Esophagus squamous epithelium (tissue), 5 donors: ENCODE results near the gene RARRES2. TPM values are rescaled to one million over a fixed set of nuclear protein-coding genes. Genes with fewer than 3 reads are reported as not detected.
A peak's percentile ranks its signal among the peaks of the same experiment; 100 is the strongest.

ENCODE experiments used
- DNase-seq: peaks from one replicate; lab custom pipeline; 2025; lab: John Stamatoyannopoulos, UW
- H3K27ac ChIP-seq, 4 donors: fragments of 200-600 bp; sonication (generic); one replicate each; pipeline ENCODE4 v1.5.1; 2016 to 2019; ENCODE audit warnings: mild to moderate bottlenecking in 1 of 4
- H3K27me3 ChIP-seq, 4 donors: fragments of 200-600 bp; sonication (generic); 1 replicate in 3 of 4; 2 replicates in 1 of 4; pipeline versions ENCODE4 v1.5.1 to v1.6.0; 2017 to 2021; ENCODE audit warnings: antibody characterized with exemption in 1 of 4
- H3K36me3 ChIP-seq, 3 donors: fragments of 200-600 bp; sonication (generic); one replicate each; pipeline ENCODE4 v1.5.1; 2016 to 2019
- H3K4me1 ChIP-seq, 3 donors: fragments of 200-600 bp; sonication (generic); one replicate each; pipeline ENCODE4 v1.5.1; 2017 to 2019
- H3K4me3 ChIP-seq, 4 donors: fragments of 200-600 bp; sonication (generic); 1 replicate in 3 of 4; 2 replicates in 1 of 4; pipeline ENCODE4 v1.5.1; 2016 to 2019; ENCODE audit warnings: mild to moderate bottlenecking in 2 of 4, moderate library complexity in 1 of 4
- H3K9me3 ChIP-seq, 3 donors: fragments of 200-600 bp; sonication (generic); one replicate each; pipeline ENCODE4 v1.5.1; 2016 to 2019
- POLR2A ChIP-seq, 4 donors: fragments of 450-650 bp; IDR thresholded peaks; one replicate each; pipeline ENCODE4 v1.6.1; 2017; ENCODE audit warnings: antibody characterized with exemption in 4 of 4, mild to moderate bottlenecking in 4 of 4, moderate library complexity in 3 of 4
- WGBS, 2 donors: methylation state at CpG; one replicate each; pipeline ENCODE4 v1.1.5; 2018; 5-methylcytosine and 5-hydroxymethylcytosine counted together
- intact Hi-C: fragments of 100-400 bp; cut with DNase I; formaldehyde crosslinking; loops from one replicate; pipeline ENCODE4 v1.15.0; 2022
- total RNA-seq, 4 donors: library from RNA; depleted of rRNA; stranded (reverse); fragments of >200 nt; gene quantifications; one replicate each; pipeline ENCODE4 v1.1.0, GENCODE V29; 2016
- TF ChIP-seq, protein P1 (sequence below), 6 experiments: fragments of 450-650 bp in 4 of 6; fragments of 200-600 bp in 2 of 6; sonication (generic) in 2 of 6; IDR thresholded peaks; one replicate each; pipeline ENCODE4 v1.5.1; 2016 to 2019; ENCODE audit warnings: antibody characterized with exemption in 6 of 6, mild to moderate bottlenecking in 4 of 6, moderate library complexity in 4 of 6
- donor health status: DM: yes; HTN: yes; CAD: no.

The RARRES2 gene
- total RNA-seq, 4 donors from 2014 or later, result 1.1 to 111 (median 14.9) TPM

DNA sequence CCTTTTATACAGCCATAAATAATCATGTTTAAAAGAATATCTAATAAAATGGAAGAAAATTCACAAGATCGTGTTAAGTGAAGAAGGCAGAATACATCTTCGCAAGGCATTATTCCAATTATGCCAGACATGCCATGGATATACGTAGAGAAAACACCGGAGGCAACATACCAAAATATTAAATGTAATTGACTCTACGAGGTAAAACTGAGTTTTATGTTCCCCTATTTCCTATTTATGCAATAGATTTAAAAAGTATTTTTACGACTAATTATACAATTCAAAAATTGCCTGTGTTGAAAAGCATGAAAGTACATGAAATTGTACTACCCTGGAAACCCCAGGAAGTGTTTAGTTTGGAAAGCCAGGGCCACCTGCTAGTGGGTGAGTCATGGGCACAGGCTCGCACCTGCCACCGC is 26.3 kb upstream of the RARRES2 start:
- no peaks in the 10 kb centered on the region for H3K9me3 ChIP-seq
- no peak for DNase-seq
- H3K36me3 ChIP-seq, result peaks cover 10 to 22% (median 14%) of the 10 kb centered on the region in 3 donors
- intact Hi-C loops, result no loop called here
- H3K27ac ChIP-seq, result peak overlapping the region; percentile 89 to 98 (median 95)
- peaks cover 26 to 51% (median 26%) of the 10 kb centered on the region in 3 donors for H3K4me1 ChIP-seq
- H3K27me3 ChIP-seq, result no peaks in the 10 kb centered on the region
- WGBS, 2 donors, result 19 to 29% methylated on average over 7 to 8 of the region's 8 CpGs
- H3K4me3 ChIP-seq, result peak overlapping the region; percentile 55 to 97 (median 81)
- TF ChIP-seq, protein P1, sequence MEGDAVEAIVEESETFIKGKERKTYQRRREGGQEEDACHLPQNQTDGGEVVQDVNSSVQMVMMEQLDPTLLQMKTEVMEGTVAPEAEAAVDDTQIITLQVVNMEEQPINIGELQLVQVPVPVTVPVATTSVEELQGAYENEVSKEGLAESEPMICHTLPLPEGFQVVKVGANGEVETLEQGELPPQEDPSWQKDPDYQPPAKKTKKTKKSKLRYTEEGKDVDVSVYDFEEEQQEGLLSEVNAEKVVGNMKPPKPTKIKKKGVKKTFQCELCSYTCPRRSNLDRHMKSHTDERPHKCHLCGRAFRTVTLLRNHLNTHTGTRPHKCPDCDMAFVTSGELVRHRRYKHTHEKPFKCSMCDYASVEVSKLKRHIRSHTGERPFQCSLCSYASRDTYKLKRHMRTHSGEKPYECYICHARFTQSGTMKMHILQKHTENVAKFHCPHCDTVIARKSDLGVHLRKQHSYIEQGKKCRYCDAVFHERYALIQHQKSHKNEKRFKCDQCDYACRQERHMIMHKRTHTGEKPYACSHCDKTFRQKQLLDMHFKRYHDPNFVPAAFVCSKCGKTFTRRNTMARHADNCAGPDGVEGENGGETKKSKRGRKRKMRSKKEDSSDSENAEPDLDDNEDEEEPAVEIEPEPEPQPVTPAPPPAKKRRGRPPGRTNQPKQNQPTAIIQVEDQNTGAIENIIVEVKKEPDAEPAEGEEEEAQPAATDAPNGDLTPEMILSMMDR (IDR thresholded peaks at IDR 0.05), result no peak
- TF ChIP-seq POLR2A (IDR thresholded peaks at IDR 0.05), result no peak

DNA sequence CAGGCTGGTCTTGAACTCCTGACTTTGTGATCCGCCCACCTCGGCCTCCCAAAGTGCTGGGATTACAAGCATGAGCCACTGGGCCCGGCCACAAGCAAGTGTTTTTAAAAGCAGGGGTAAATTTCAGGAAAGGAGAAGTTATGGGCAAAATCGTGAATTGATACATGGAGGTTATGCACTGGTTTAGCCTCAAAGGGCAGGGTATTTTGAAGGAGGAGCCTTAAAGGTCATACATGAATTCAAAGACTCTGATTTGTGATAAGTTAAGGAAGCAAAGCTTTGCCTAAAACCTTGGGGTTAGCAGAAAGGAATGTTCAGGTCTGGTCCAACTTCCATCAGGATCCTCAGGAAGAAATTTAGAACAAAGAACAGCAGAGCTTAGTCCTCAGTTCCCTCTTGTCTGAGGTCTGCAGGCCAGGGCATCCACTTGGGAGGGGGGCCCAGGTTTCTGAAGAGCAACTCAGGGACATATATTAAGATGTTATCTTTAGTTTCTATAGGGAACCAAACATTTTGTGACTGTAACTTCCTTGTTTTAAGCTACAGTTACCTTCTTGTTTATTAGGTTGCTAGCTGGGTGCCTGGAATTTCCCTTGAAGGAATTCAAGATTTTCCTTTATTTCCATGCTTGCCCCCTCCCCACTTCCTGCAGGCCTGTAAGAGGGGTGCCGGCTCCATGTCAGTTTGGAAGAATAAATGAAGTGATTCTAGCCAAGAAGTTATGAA is 24.4 kb upstream of the RARRES2 start:
- WGBS, 2 donors, result 56 to 71% methylated on average over 2 to 5 of the region's 5 CpGs
- Histone ChIP-seq H3K27me3 (no peaks in the 10 kb centered on the region), H3K27ac (no peak overlapping the region), H3K36me3 (peaks cover 0 to 3% (median 0%) of the 10 kb centered on the region in 3 donors), H3K4me3 (no peak overlapping the region), H3K4me1 (peaks cover 14 to 32% (median 14%) of the 10 kb centered on the region in 3 donors), H3K9me3 (no peaks in the 10 kb centered on the region)
- TF ChIP-seq, protein P1 (IDR thresholded peaks at IDR 0.05), result no peak
- no peak for TF ChIP-seq POLR2A (IDR thresholded peaks at IDR 0.05)
- intact Hi-C loops, result no loop called here
- no peak for DNase-seq

DNA sequence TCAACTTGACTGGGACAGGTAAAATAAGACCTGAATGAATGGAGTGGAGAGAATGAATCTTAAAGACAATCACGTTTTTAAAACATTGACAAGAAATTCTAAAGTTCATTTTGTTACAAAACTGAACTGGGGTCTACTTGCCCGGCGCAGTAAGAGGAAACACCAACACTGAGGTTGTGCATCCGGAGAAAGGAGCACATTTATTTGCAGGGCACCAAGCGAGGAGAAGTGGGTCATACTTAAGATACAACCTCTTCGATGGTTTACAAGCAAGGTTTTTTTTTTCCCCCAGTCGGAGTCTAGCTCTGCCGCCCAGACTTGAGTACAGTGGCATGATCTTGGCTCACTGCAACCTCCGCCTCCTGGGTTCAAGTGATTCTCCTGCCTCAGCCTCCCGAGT is 23.8 kb upstream of the RARRES2 start:
- TF ChIP-seq POLR2A (IDR thresholded peaks at IDR 0.05), result no peak
- TF ChIP-seq, protein P1 (IDR thresholded peaks at IDR 0.05), result no peak
- no peak for DNase-seq
- Histone ChIP-seq H3K27ac (no peak overlapping the region), H3K36me3 (no peaks in the 10 kb centered on the region), H3K9me3 (no peaks in the 10 kb centered on the region), H3K4me3 (no peak overlapping the region), H3K4me1 (peaks cover 8 to 26% (median 8%) of the 10 kb centered on the region in 3 donors), H3K27me3 (no peaks in the 10 kb centered on the region)
- intact Hi-C loops, result no loop called here
- WGBS, 2 donors, result 75 to 85% methylated on average over 7 to 10 of the region's 10 CpGs

DNA sequence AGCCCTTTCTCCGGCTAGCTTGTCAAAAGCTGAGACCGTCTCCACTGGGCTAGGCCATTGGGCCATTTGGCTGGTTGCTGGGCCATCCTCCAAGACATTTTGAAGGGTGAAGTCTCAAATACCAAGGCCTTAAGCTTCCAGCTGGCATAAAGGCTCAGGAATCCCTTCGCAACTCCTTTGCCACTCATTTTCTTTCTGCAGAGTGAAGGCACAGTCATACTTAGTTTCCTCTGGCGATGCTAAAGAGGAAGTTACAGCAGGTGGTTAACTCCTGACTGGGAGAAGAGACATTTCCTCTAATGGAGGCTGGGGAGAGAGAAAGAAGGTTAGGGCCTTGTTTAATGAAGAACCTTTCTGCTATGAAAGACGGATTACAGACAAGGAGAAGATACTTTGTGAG is 22.4 kb upstream of the RARRES2 start:
- no peak overlapping the region for H3K4me3 ChIP-seq
- H3K36me3 ChIP-seq, result no peaks in the 10 kb centered on the region
- no peak for TF ChIP-seq POLR2A (IDR thresholded peaks at IDR 0.05)
- TF ChIP-seq, protein P1 (IDR thresholded peaks at IDR 0.05), result no peak
- H3K27ac ChIP-seq, result no peak overlapping the region
- WGBS, 2 donors, result 67 to 81% methylated on average over 3 to 4 of the region's 5 CpGs
- H3K4me1 ChIP-seq, result peaks cover 0 to 13% (median 0%) of the 10 kb centered on the region in 3 donors
- H3K27me3 ChIP-seq, result no peaks in the 10 kb centered on the region
- DNase-seq, result no peak
- intact Hi-C loops, result no loop called here
- H3K9me3 ChIP-seq, result no peaks in the 10 kb centered on the region

DNA sequence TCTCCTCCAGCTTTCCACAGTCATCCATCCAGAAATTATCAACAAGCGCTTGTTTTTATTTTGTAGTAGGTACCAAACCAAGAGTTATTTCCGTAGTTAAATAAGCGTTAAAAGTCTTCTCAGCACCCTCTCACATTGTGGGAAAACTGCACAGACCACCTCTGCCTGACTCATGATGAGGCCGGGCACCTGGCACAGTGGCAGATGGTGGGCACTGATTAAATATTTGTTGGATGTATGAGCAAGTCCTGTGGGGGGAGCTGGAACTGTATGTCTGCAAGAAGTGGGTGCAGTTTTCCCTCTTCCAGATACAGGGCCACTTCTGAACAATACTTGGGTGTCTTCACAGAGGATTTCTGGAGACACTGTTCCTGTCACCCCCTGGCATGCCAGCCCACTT is 21.9 kb upstream of the RARRES2 start:
- TF ChIP-seq, protein P1 (IDR thresholded peaks at IDR 0.05), result no peak
- TF ChIP-seq POLR2A (IDR thresholded peaks at IDR 0.05), result no peak
- Histone ChIP-seq H3K36me3 (no peaks in the 10 kb centered on the region), H3K27ac (no peak overlapping the region), H3K9me3 (no peaks in the 10 kb centered on the region), H3K4me1 (peaks cover 0 to 11% (median 0%) of the 10 kb centered on the region in 3 donors), H3K4me3 (no peak overlapping the region), H3K27me3 (no peaks in the 10 kb centered on the region)
- no peak for DNase-seq
- intact Hi-C loops, result no loop called here
- WGBS, 2 donors, result 83 to 86% methylated on average over 4 of the region's 4 CpGs
